GM21786 (cell line): ENCODE data around the gene KCNK18.
"Not testable (repeated sequence)": the region's sequence is repeated elsewhere in the genome, so short reads cannot be mapped to it uniquely, and the experiment has no call there.

Experiments
- ATAC-seq: cut with Tn5 transposase; IDR thresholded peaks from one replicate; pipeline ENCODE4 v1.9.1; 2021; ENCODE audit not compliant: unreplicated experiment

KCNK18 gene

GRCh38 chr10:117169480-117169879 is 27.8 kb upstream of the KCNK18 start:
- no peak for ATAC-seq

- no peak for ATAC-seq
Observed at GRCh38 chr10:117170244-117170643, 27.0 kb upstream of the KCNK18 start.

GRCh38 chr10:117174439-117175214 is 22.7 kb upstream of the KCNK18 start:
- peak; percentile 85 for ATAC-seq

- peak; percentile 31 for ATAC-seq
Observed at GRCh38 chr10:117175215-117175900, 21.9 kb upstream of the KCNK18 start.

- peak; percentile 52 for ATAC-seq
Observed at GRCh38 chr10:117175901-117176534, 21.3 kb upstream of the KCNK18 start.

- ATAC-seq = no peak
Observed at GRCh38 chr10:117178190-117178589, 19.1 kb upstream of the KCNK18 start.

- no peak for ATAC-seq
Observed at GRCh38 chr10:117184296-117184695, 13.0 kb upstream of the KCNK18 start.

GRCh38 chr10:117184821-117185220 is 12.5 kb upstream of the KCNK18 start:
- ATAC-seq = no peak

- ATAC-seq = not testable (repeated sequence)
Observed at GRCh38 chr10:117185817-117186216, 11.5 kb upstream of the KCNK18 start.

- no peak for ATAC-seq
Observed at GRCh38 chr10:117186832-117187615, 10.3 kb upstream of the KCNK18 start.

- no peak for ATAC-seq
Observed at GRCh38 chr10:117188371-117188770, 8.9 kb upstream of the KCNK18 start.

- no peak for ATAC-seq
Observed at GRCh38 chr10:117189557-117189956, 7.7 kb upstream of the KCNK18 start.

GRCh38 chr10:117198088-117198487 is 799 bp downstream of the KCNK18 start:
- no peak for ATAC-seq

- no peak for ATAC-seq
Observed at GRCh38 chr10:117201826-117202225, 4.5 kb downstream of the KCNK18 start.

GRCh38 chr10:117204316-117204715 is 7.0 kb downstream of the KCNK18 start:
- no peak for ATAC-seq

- no peak for ATAC-seq
Observed at GRCh38 chr10:117212176-117212575, 14.9 kb downstream of the KCNK18 start.

- no peak for ATAC-seq
Observed at GRCh38 chr10:117214401-117214800, 17.1 kb downstream of the KCNK18 start.

- no peak for ATAC-seq
Observed at GRCh38 chr10:117215079-117215478, 17.8 kb downstream of the KCNK18 start.

- no peak for ATAC-seq
Observed at GRCh38 chr10:117216028-117216427, 18.7 kb downstream of the KCNK18 start.

- ATAC-seq = peak; percentile 81
Observed at GRCh38 chr10:117216611-117217195, 19.4 kb downstream of the KCNK18 start.
